Measurements from ENCODE around the gene MYBPC1.

DNA sequence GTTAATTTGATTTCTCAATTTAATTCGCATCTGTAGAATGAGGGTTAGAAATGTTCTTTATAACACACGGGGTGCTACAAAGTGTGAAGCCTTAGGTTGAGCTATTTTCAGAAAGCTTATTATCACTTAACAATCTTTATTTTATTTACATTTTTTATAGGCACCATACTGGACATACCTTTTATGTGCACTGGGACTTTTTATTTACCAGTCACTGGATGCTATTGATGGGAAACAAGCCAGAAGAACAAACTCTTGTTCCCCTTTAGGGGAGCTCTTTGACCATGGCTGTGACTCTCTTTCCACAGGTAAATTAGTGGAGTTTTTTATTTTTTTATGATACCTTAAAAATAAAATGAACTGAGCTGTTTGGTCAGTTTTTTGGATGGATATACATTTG is 119.2 kb downstream of the MYBPC1 start:
- TF ChIP-seq, protein P1, sequence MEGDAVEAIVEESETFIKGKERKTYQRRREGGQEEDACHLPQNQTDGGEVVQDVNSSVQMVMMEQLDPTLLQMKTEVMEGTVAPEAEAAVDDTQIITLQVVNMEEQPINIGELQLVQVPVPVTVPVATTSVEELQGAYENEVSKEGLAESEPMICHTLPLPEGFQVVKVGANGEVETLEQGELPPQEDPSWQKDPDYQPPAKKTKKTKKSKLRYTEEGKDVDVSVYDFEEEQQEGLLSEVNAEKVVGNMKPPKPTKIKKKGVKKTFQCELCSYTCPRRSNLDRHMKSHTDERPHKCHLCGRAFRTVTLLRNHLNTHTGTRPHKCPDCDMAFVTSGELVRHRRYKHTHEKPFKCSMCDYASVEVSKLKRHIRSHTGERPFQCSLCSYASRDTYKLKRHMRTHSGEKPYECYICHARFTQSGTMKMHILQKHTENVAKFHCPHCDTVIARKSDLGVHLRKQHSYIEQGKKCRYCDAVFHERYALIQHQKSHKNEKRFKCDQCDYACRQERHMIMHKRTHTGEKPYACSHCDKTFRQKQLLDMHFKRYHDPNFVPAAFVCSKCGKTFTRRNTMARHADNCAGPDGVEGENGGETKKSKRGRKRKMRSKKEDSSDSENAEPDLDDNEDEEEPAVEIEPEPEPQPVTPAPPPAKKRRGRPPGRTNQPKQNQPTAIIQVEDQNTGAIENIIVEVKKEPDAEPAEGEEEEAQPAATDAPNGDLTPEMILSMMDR (IDR thresholded peaks at IDR 0.05), result no peak
- TF ChIP-seq POLR2A (IDR thresholded peaks at IDR 0.05), result no peak
